H1 (cell line): ENCODE data around the gene MBTPS1. TPM values are rescaled to one million over a fixed set of nuclear protein-coding genes. Genes with fewer than 3 reads are reported as not detected.

Source experiments
- CTCF ChIA-PET: fragments of 300-600 bp; sonication (Branson Sonifier 250); formaldehyde crosslinking; loops from one replicate; lab custom pipeline; 2021; ENCODE audit not compliant: partially characterized antibody; lab: Charles Lee
- POLR2A ChIA-PET: fragments of 300-600 bp; sonication (Branson Sonifier 250); formaldehyde crosslinking; loops from one replicate; lab custom pipeline; 2021; ENCODE audit warnings: inconsistent platforms; ENCODE audit not compliant: partially characterized antibody; lab: Charles Lee
- DNase-seq, 2 experiments: peaks; one replicate each; pipeline versions ENCODE4 v3.0.0 to v3.0.0-alpha.2; 2010 to 2022; ENCODE audit warnings: low spot score in 2 of 2, low read depth in 1 of 2, mixed read lengths in 1 of 2
- FAIRE-seq: peaks from 2 replicates; lab custom pipeline; 2011; peaks lifted over from hg19 to GRCh38; lab: Jason Lieb, UNC
- H2AFZ ChIP-seq: 2 replicates; pipeline ENCODE4 v1.8.1; 2012; ENCODE audit warnings: low read length, inconsistent platforms
- H2AK5ac ChIP-seq: 2 replicates; pipeline ENCODE4 v1.6.1; 2013; ENCODE audit warnings: low read depth, low read length
- H2BK120ac ChIP-seq: replicated peaks from 2 replicates; pipeline ENCODE3; 2013; ENCODE audit warnings: low read depth, low read length, inconsistent platforms
- H2BK12ac ChIP-seq: 2 replicates; pipeline ENCODE4 v1.6.1; 2013; ENCODE audit warnings: low read depth, low read length
- H2BK15ac ChIP-seq: 2 replicates; pipeline ENCODE4 v1.6.1; 2013; ENCODE audit warnings: low read length
- H2BK20ac ChIP-seq: 2 replicates; pipeline ENCODE4 v1.6.1; 2013; ENCODE audit warnings: low read length
- H2BK5ac ChIP-seq: 2 replicates; pipeline ENCODE4 v1.6.1; 2013; ENCODE audit warnings: low read depth, low read length
- H3K14ac ChIP-seq: 2 replicates; pipeline ENCODE4 v1.6.1; 2013; ENCODE audit warnings: inconsistent platforms; ENCODE audit not compliant: insufficient read length
- H3K18ac ChIP-seq: 2 replicates; pipeline ENCODE4 v1.6.1; 2013; ENCODE audit warnings: low read length; ENCODE audit errors: extremely low read depth
- H3K23ac ChIP-seq: 2 replicates; pipeline ENCODE4 v1.6.1; 2013; ENCODE audit warnings: inconsistent platforms; ENCODE audit not compliant: insufficient read length
- H3K23me2 ChIP-seq: 2 replicates; pipeline ENCODE4 v1.6.1; 2013; ENCODE audit warnings: low read depth, low read length
- H3K27ac ChIP-seq: 2 replicates; pipeline ENCODE4 v1.6.1; 2011; ENCODE audit warnings: low read depth, low read length, inconsistent platforms
- H3K27me3 ChIP-seq, 4 experiments: replicated peaks in 1 of 4; 1 replicate in 1 of 4; 2 replicates in 3 of 4; pipeline versions ENCODE4 v1.6.1 to v1.8.1; 2011 to 2013; ENCODE audit warnings: low read length in 3 of 4, mild to moderate bottlenecking in 3 of 4, inconsistent platforms in 2 of 4, mixed read lengths in 2 of 4, moderate library complexity in 1 of 4; ENCODE audit not compliant: control insufficient read depth in 3 of 4, insufficient read depth in 3 of 4; ENCODE audit errors: extremely low read depth in 1 of 4
- H3K36me3 ChIP-seq, 4 experiments: 2 replicates each; pipeline versions ENCODE4 v1.6.1 to v1.8.1; 2011 to 2013; ENCODE audit warnings: mild to moderate bottlenecking in 4 of 4, low read length in 3 of 4, moderate library complexity in 2 of 4, control low read depth in 1 of 4, inconsistent platforms in 1 of 4; ENCODE audit not compliant: insufficient read depth in 4 of 4, control insufficient read depth in 2 of 4
- H3K4ac ChIP-seq: replicated peaks from 2 replicates; pipeline ENCODE3; 2013; ENCODE audit warnings: low read length, low read depth, mixed read lengths, inconsistent platforms; ENCODE audit not compliant: insufficient read length
- H3K4me1 ChIP-seq, 4 experiments: replicated peaks in 1 of 4; 1 replicate in 1 of 4; 2 replicates in 3 of 4; pipeline versions ENCODE4 v1.6.1 to v1.8.1; 2011 to 2013; ENCODE audit warnings: low read length in 3 of 4, inconsistent platforms in 2 of 4, mixed read lengths in 1 of 4; ENCODE audit not compliant: insufficient read depth in 4 of 4, control insufficient read depth in 3 of 4
- H3K4me2 ChIP-seq, 2 experiments: 2 replicates each; pipeline versions ENCODE4 v1.6.1 to v1.8.1; 2011 to 2013; ENCODE audit warnings: low read depth in 2 of 2, low read length in 2 of 2, control low read depth in 1 of 2, inconsistent platforms in 1 of 2, mild to moderate bottlenecking in 1 of 2; ENCODE audit not compliant: insufficient read depth in 1 of 2
- H3K4me3 ChIP-seq, 4 experiments: fragments of 200-600, 300-600 bp in 1 of 4; sonication (generic), shearing (Covaris generic), sonication (Bioruptor Twin) in 1 of 4; 2 replicates each; pipeline versions ENCODE4 v1.5.1 to v1.8.1; 2011 to 2016; ENCODE audit warnings: low read length in 4 of 4, low read depth in 3 of 4, control low read depth in 2 of 4, inconsistent platforms in 2 of 4, mild to moderate bottlenecking in 2 of 4, mixed read lengths in 1 of 4, moderate library complexity in 1 of 4; ENCODE audit not compliant: insufficient read depth in 2 of 4; ENCODE audit errors: extremely low read depth in 1 of 4
- H3K56ac ChIP-seq: replicated peaks from 2 replicates; pipeline ENCODE3; 2013; ENCODE audit warnings: low read depth, mild to moderate bottlenecking, mixed read lengths, low read length, inconsistent platforms; ENCODE audit not compliant: insufficient read length
- H3K79me1 ChIP-seq: 2 replicates; pipeline ENCODE4 v1.6.1; 2013; ENCODE audit warnings: low read depth, low read length, control low read depth
- H3K79me2 ChIP-seq, 2 experiments: 2 replicates each; pipeline versions ENCODE4 v1.6.1 to v1.8.1; 2012 to 2013; ENCODE audit warnings: low read length in 2 of 2, mild to moderate bottlenecking in 2 of 2, inconsistent platforms in 1 of 2; ENCODE audit not compliant: insufficient read depth in 2 of 2, control insufficient read depth in 1 of 2
- H3K9ac ChIP-seq, 4 experiments: replicated peaks in 1 of 4; 1 replicate in 1 of 4; 2 replicates in 3 of 4; pipeline versions ENCODE4 v1.6.1 to v1.8.1; 2011 to 2013; ENCODE audit warnings: low read depth in 3 of 4, low read length in 3 of 4, control low read depth in 2 of 4, mild to moderate bottlenecking in 2 of 4, moderate library complexity in 2 of 4, inconsistent platforms in 1 of 4; ENCODE audit errors: extremely low read depth in 1 of 4
- H3K9me3 ChIP-seq, 2 experiments: 2 replicates each; pipeline versions ENCODE4 v1.6.1 to v1.8.1; 2012 to 2013; ENCODE audit warnings: mild to moderate bottlenecking in 2 of 2, moderate library complexity in 2 of 2, control low read depth in 1 of 2, inconsistent platforms in 1 of 2, low read depth in 1 of 2, low read length in 1 of 2, mixed read lengths in 1 of 2; ENCODE audit not compliant: insufficient read depth in 2 of 2
- H4K20me1 ChIP-seq, 2 experiments: replicated peaks in 1 of 2; 2 replicates each; pipeline versions ENCODE3 to v1.8.1; 2011 to 2013; ENCODE audit warnings: inconsistent platforms in 2 of 2, low read length in 2 of 2, mild to moderate bottlenecking in 1 of 2; ENCODE audit not compliant: insufficient read depth in 2 of 2, control insufficient read depth in 1 of 2
- H4K5ac ChIP-seq: 2 replicates; pipeline ENCODE4 v1.6.1; 2013; ENCODE audit warnings: low read length, low read depth, mixed read lengths, inconsistent platforms; ENCODE audit not compliant: insufficient read length
- H4K8ac ChIP-seq: 2 replicates; pipeline ENCODE4 v1.8.0; 2013; ENCODE audit warnings: mild to moderate bottlenecking, moderate library complexity, low read length, inconsistent platforms; ENCODE audit not compliant: insufficient read depth; ENCODE audit errors: extremely low read depth
- H4K91ac ChIP-seq: replicated peaks from 2 replicates; pipeline ENCODE3; 2013; ENCODE audit warnings: low read length, mixed read lengths, inconsistent platforms; ENCODE audit not compliant: insufficient read length
- CBX5 ChIP-seq: fragments of 300-800, 300-1000 bp; sonication (generic); IDR thresholded peaks from 2 replicates; pipeline ENCODE4 v1.7.1; 2016; ENCODE audit warnings: antibody characterized with exemption, low read length, low read depth
- CEBPB ChIP-seq: IDR thresholded peaks from 2 replicates; pipeline ENCODE4 v1.6.1; 2012; ENCODE audit warnings: low read depth, low read length
- EGR1 ChIP-seq: IDR thresholded peaks from 2 replicates; pipeline ENCODE4 v1.6.1; 2011; ENCODE audit warnings: low read depth, low read length, borderline replicate concordance
- GTF2F1 ChIP-seq: IDR thresholded peaks from 2 replicates; pipeline ENCODE4 v1.6.1; 2012; ENCODE audit warnings: low read depth, low read length, improper control_type of control experiment, borderline replicate concordance
- HDAC6 ChIP-seq: IDR thresholded peaks from one replicate; pipeline ENCODE4 v1.7.1; 2012; ENCODE audit warnings: low read depth, mild to moderate bottlenecking, inconsistent platforms, low read length, moderate library complexity
- JUND ChIP-seq: IDR thresholded peaks from 2 replicates; pipeline ENCODE4 v1.6.1; 2011; ENCODE audit warnings: mild to moderate bottlenecking, improper control_type of control experiment, low read length
- NRF1 ChIP-seq: IDR thresholded peaks from 2 replicates; pipeline ENCODE4 v1.6.1; 2011; ENCODE audit warnings: mild to moderate bottlenecking, low read depth, low read length, improper control_type of control experiment
- POLR2A ChIP-seq, 2 experiments: IDR thresholded peaks; 1 replicate in 1 of 2; 2 replicates in 1 of 2; pipeline ENCODE4 v1.6.1; 2011; ENCODE audit warnings: low read depth in 2 of 2, low read length in 2 of 2, mild to moderate bottlenecking in 2 of 2; ENCODE audit errors: control extremely low read depth in 1 of 2
- RFX5 ChIP-seq: IDR thresholded peaks from 2 replicates; pipeline ENCODE4 v1.6.1; 2011; ENCODE audit warnings: low read depth, low read length, improper control_type of control experiment, borderline replicate concordance
- RNF2 ChIP-seq: fragments of 200-900, 300-1000 bp; sonication (generic); IDR thresholded peaks from 2 replicates; pipeline ENCODE4 v1.7.1; 2016; ENCODE audit warnings: borderline replicate concordance, low read depth, mild to moderate bottlenecking, antibody characterized with exemption, low read length; ENCODE audit not compliant: poor library complexity, severe bottlenecking; ENCODE audit errors: missing control alignments
- SUZ12 ChIP-seq: fragments of 200-600 bp; sonication (generic); IDR thresholded peaks from 2 replicates; pipeline ENCODE4 v1.6.1; 2012; ENCODE audit warnings: mild to moderate bottlenecking, inconsistent platforms, low read length, moderate library complexity, mixed read lengths
- TAF1 ChIP-seq: IDR thresholded peaks from 2 replicates; pipeline ENCODE4 v1.6.1; 2011; ENCODE audit warnings: mild to moderate bottlenecking, low read depth, low read length
- WGBS, 2 experiments: shearing (Covaris generic) in 1 of 2; methylation state at CpG; one replicate each; pipeline versions ENCODE4 v1.1.6 to v1.1.7; 2013 to 2015; ENCODE audit warnings: low lambda C conversion rate in 2 of 2, mixed read lengths in 2 of 2, inconsistent platforms in 1 of 2, low coverage in 1 of 2, missing lambda C conversion rate in 1 of 2; ENCODE audit not compliant: insufficient replicate concordance in 2 of 2, insufficient coverage in 1 of 2, insufficient read length in 1 of 2; ENCODE audit errors: extremely low coverage in 1 of 2, missing lambda C conversion rate in 1 of 2; 5-methylcytosine and 5-hydroxymethylcytosine counted together
- polyA plus RNA-seq, 7 experiments: library from polyadenylated mRNA; depleted of rRNA in 3 of 7; stranded (reverse) in 5 of 7; unstranded in 2 of 7; fragments of >200 nt in 5 of 7; fragments of 200-250 nt in 2 of 7; gene quantifications; 1 replicate in 5 of 7; 2 replicates in 1 of 7; 4 replicates in 1 of 7; pipeline versions ENCODE4 v1.2.1 to v1.2.3, GENCODE V29; 2011 to 2013; ENCODE audit warnings: missing spikeins in 2 of 7, mixed read lengths in 2 of 7
- total RNA-seq: library from RNA; stranded (reverse); fragmentation: NEBNext Ultra II Directional; extraction: Animal tissue kit (Norgen Biotek cat#: 25700); gene quantifications from 2 replicates; pipeline ENCODE4 v1.2.1, GENCODE V29; 2021
- TF ChIP-seq, protein P1 (sequence below): IDR thresholded peaks from 2 replicates; pipeline ENCODE4 v1.6.1; 2012; ENCODE audit warnings: inconsistent platforms
- TF ChIP-seq, protein P2 (sequence below): IDR thresholded peaks from 2 replicates; pipeline ENCODE4 v1.6.1; 2012; ENCODE audit warnings: inconsistent platforms

The MBTPS1 gene
- total and polyA plus RNA-seq, 2 of the 8 experiments (the other 6 are each of a cell fraction or from before 2014, with no cell fraction given), result 30.6 to 53.3 TPM

DNA sequence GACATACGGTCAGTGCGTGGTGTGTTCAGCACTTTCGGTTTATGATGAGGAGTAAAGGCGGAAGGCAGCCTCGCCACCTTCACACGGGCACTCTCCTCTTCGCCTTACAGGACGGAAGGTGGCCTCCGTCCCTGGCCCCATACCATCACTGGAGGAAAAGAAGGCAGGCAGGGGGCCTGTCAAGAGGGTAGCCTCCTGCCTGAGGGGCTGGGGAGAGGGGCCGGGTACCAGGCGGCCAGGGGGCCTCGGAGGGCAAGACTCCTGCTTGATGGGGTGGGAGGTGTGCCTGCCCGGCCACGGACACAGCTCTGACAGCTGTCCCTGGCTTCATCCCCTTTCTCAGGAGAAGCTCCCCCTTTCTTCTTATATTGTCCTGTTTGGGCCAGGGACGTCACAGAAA, 58.5 kb downstream of the MBTPS1 start:
- H3K23ac ChIP-seq, result no peak overlapping the region
- no peak for FAIRE-seq
- no peak for TF ChIP-seq CBX5
- TF ChIP-seq TAF1, result no peak
- TF ChIP-seq EGR1, result no peak
- TF ChIP-seq, protein P1, sequence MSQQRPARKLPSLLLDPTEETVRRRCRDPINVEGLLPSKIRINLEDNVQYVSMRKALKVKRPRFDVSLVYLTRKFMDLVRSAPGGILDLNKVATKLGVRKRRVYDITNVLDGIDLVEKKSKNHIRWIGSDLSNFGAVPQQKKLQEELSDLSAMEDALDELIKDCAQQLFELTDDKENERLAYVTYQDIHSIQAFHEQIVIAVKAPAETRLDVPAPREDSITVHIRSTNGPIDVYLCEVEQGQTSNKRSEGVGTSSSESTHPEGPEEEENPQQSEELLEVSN, result no peak
- TF ChIP-seq RFX5, result no peak
- no peak for TF ChIP-seq NRF1
- TF ChIP-seq, protein P2, sequence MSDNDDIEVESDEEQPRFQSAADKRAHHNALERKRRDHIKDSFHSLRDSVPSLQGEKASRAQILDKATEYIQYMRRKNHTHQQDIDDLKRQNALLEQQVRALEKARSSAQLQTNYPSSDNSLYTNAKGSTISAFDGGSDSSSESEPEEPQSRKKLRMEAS, result no peak
- TF ChIP-seq CEBPB, result no peak
- no peak for TF ChIP-seq SUZ12
- no peak for TF ChIP-seq POLR2A (IDR thresholded peaks at IDR 0.05; ENCODE audit: control extremely low read depth in 1 of 2, low read depth in 2 of 2, low read length in 2 of 2)
- no peak for TF ChIP-seq RNF2
- no peak for TF ChIP-seq HDAC6
- TF ChIP-seq GTF2F1, result no peak
- no peak for TF ChIP-seq JUND

More for the DNA sequence above, 58.5 kb downstream of the MBTPS1 start:
- Histone ChIP-seq H2BK20ac (no peak overlapping the region), H3K79me2 (no peaks in the 10 kb centered on the region), H3K4me1 (no peaks in the 10 kb centered on the region), H4K20me1 (peaks cover 1 to 8% of the 10 kb centered on the region in 2 experiments), H2AK5ac (no peak overlapping the region), H3K4ac (no peak overlapping the region), H3K4me3 (no peak overlapping the region), H2BK5ac (no peak overlapping the region; the same call in 1 of the 2 replicates), H2BK15ac (no peak overlapping the region), H3K79me1 (no peaks in the 10 kb centered on the region; the same call in 1 of the 2 replicates), H3K9ac (no peak overlapping the region), H3K14ac (no peak overlapping the region), H4K8ac (no peak overlapping the region), H3K27ac (no peak overlapping the region), H3K18ac (no peak overlapping the region), H3K23me2 (no peaks in the 10 kb centered on the region; the same call in 1 of the 2 replicates), H4K5ac (no peak overlapping the region), H2BK120ac (no peak overlapping the region), H2BK12ac (no peak overlapping the region), H3K9me3 (no peaks in the 10 kb centered on the region), H3K36me3 (peaks cover 8 to 40% (median 23%) of the 10 kb centered on the region in 4 experiments), H2AFZ (no peak overlapping the region), H3K56ac (no peak overlapping the region), H3K4me2 (no peak overlapping the region), H3K27me3 (no peaks in the 10 kb centered on the region), H4K91ac (no peak overlapping the region)
- DNase-seq, result no peak
- POLR2A ChIA-PET, result no interaction called here
- WGBS, 2 experiments, result 96% methylated on average over 13 of the region's 15 CpGs; no CpG with 5 or more reads in 1 of the 2 experiments
- CTCF ChIA-PET, result interaction anchor here (0.8 to 21.4 kb wide), 8 partner anchors 10 to 118 kb away, joined by 3 to 366 read pairs (median 4); partner anchors contain the start of genes OSGIN1 and SLC38A8
